Epithelial cell of esophagus (primary cell): ENCODE results near the gene SPINT3.

Experiments used
- DNase-seq: peaks from one replicate; pipeline ENCODE4 v3.0.0; 2010; ENCODE audit warnings: low read depth
- H3K4me3 ChIP-seq: 2 replicates; pipeline ENCODE4 v1.5.1; 2011; ENCODE audit warnings: mild to moderate bottlenecking, low read length, control low read depth
- TF ChIP-seq, protein P1 (sequence below): IDR thresholded peaks from 2 replicates; pipeline ENCODE4 v1.5.1; 2011; ENCODE audit warnings: low read depth, mild to moderate bottlenecking, low read length, control low read depth, inconsistent platforms; ENCODE audit not compliant: insufficient read depth; ENCODE audit errors: missing control alignments

SPINT3 gene

DNA sequence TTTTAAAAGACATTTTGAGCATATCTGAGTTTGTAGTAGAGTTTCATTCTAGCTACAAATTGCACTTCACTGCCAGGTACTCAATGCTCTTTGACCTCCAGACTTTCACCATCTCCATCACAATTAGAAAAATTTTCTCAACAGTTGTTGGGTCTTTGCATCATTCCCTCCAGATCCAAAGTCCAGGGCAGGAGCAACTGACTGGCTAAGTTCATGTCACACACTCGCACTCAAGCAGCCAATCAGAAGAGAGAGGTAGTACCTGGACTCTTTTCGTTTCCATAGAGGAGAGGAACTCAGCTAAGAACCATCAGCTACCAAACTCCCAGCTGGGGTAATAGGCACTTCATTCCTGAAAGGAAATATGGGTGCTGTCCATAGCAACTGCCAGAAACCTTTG, 9.0 kb downstream of the SPINT3 start:
- no peak overlapping the region for H3K4me3 ChIP-seq
- TF ChIP-seq, protein P1, sequence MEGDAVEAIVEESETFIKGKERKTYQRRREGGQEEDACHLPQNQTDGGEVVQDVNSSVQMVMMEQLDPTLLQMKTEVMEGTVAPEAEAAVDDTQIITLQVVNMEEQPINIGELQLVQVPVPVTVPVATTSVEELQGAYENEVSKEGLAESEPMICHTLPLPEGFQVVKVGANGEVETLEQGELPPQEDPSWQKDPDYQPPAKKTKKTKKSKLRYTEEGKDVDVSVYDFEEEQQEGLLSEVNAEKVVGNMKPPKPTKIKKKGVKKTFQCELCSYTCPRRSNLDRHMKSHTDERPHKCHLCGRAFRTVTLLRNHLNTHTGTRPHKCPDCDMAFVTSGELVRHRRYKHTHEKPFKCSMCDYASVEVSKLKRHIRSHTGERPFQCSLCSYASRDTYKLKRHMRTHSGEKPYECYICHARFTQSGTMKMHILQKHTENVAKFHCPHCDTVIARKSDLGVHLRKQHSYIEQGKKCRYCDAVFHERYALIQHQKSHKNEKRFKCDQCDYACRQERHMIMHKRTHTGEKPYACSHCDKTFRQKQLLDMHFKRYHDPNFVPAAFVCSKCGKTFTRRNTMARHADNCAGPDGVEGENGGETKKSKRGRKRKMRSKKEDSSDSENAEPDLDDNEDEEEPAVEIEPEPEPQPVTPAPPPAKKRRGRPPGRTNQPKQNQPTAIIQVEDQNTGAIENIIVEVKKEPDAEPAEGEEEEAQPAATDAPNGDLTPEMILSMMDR = no peak

GRCh38 chr20:45503403-45503802, 12.0 kb downstream of the SPINT3 start:
- no peak overlapping the region for H3K4me3 ChIP-seq
- no peak for DNase-seq

More for the DNA sequence above, 9.0 kb downstream of the SPINT3 start:
- no peak for DNase-seq

GRCh38 chr20:45502561-45502960, 12.9 kb downstream of the SPINT3 start:
- TF ChIP-seq, protein P1 = no peak
- H3K4me3 ChIP-seq = no peak overlapping the region
- DNase-seq = no peak

More at GRCh38 chr20:45503403-45503802, 12.0 kb downstream of the SPINT3 start:
- TF ChIP-seq, protein P1 = no peak

- DNase-seq = no peak
- H3K4me3 ChIP-seq = no peak overlapping the region
- TF ChIP-seq, protein P1 = no peak
Measured at GRCh38 chr20:45501600-45501999, 13.8 kb downstream of the SPINT3 start.

DNA sequence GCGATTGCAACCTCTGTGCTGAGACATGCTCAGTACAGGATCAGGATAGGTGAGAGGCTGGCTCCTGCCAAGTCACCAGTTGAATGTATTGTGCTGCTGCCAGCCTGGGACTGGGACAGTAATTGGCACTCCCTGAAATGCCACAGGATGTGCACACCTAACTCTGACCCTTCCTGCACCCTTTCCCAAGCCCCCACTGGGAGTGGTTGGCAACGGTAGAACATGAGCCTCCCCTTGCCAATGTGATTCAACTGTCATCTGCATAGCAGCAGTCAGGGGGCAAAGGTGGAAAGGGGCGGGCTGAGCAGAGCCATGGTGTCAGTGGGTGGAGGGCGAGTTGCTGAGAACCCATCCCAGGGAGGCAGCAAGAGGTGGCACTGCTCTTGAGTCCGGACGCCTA, 15.4 kb downstream of the SPINT3 start:
- DNase-seq = no peak
- TF ChIP-seq, protein P1 = no peak
- no peak overlapping the region for H3K4me3 ChIP-seq

DNA sequence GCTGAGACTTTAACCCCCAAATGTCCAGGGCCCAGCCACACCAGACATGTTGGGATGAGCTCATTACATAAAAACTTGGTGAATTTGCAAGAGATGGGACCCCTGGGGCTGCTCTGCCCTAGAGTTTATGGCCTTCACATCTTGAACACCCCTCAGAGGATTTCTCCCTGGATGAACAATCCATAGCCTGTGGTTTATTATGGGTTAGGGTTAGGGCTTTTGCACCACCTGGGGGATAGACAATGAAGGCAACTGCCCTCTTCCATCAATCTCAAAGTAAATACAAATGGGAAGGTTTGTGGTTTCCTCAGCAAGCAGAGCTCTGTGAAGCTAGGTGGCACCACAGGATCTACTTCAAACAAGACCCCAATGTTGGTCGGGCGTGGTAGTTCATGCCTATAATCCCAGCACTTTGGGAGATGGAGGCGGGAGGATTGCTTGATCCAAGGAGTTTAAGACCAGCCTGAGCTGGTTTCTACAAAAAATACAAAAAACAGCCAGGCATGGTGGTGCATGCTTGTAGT, 17.4 kb downstream of the SPINT3 start:
- DNase-seq = no peak
- TF ChIP-seq, protein P1 = no peak
- H3K4me3 ChIP-seq = no peak overlapping the region

DNA sequence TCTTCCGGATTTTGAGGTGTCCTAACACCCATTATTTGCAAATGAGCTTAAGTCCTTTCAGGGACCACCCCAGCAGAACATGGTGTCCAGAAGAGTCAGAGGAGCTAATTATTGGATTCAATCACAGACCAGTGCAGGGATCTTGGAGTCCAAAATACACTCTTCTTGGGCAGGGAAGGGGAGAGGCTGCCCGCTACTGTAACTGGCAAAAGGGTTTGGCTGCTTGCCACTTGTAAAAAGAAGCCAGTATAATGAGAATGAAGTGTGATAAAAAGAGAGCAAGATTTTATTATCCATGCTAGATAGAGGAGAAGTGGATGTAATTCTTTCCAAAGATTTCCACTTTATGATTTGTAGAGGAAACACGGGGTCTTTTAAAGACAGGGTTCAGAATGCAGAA, 19.3 kb downstream of the SPINT3 start:
- DNase-seq = no peak
- TF ChIP-seq, protein P1 = no peak
- no peak overlapping the region for H3K4me3 ChIP-seq
